T-helper 2 cell (primary cell): ENCODE measurements around the gene CBX8.

Source experiments
- DNase-seq, 5 experiments: peaks; one replicate each; pipeline versions ENCODE4 v3.0.0 to v3.0.0-alpha.2; 2012 to 2022

Gene CBX8

GRCh38 chr17:79792984-79793923 is 3.6 kb downstream of the CBX8 start:
- no peak for DNase-seq

DNA sequence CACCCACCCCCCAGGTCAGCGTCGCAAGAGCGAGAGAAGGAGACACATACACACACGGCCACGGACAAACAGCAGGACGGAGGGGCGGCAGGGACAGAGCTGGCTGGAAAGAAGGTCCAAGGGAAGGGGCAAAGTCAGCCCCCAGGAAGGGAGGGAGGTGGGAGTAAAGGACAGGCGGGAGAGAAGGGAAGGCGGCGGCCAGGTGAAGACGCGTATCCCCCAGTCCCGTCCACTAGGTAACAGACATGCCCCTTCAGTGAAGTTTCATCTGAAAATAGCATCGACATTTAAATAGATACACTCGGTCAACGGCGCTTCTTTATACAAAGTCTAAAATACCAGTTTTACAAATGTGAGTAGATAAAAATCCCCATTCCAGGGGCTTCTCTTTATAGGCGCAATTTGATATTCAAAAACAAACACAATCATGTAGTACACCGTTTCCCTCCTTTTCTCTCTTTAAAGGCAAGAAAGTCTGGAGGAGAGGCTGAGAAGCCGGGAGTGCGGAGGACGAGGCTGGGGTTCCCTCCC is 4.5 kb downstream of the CBX8 start:
- no peak for DNase-seq

DNA sequence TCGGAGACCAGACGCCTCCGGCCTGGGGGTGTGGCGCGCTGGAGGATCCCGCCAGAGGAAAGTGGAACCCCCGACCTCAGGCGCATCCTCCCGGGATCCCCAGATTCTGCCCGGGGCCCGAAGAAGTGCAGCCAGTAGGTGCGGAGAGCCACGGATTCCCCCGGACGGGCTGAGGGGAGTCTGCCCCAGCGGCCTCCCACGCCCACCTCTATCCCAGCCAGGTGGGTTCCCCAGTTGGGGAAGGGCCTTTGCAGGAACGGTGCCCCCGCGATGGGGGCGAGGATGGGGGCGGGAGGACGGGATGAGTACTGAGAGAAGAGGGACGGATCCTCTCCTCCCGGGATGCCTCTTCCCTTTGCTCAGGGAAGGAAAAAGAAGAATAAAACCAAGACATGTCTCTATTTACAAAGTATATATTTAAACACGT is 5.1 kb downstream of the CBX8 start:
- DNase-seq = no peak

GRCh38 chr17:79790805-79791734 is 5.8 kb downstream of the CBX8 start:
- DNase-seq = no peak

- no peak for DNase-seq
Observed at GRCh38 chr17:79789943-79790804, 6.7 kb downstream of the CBX8 start.

DNA sequence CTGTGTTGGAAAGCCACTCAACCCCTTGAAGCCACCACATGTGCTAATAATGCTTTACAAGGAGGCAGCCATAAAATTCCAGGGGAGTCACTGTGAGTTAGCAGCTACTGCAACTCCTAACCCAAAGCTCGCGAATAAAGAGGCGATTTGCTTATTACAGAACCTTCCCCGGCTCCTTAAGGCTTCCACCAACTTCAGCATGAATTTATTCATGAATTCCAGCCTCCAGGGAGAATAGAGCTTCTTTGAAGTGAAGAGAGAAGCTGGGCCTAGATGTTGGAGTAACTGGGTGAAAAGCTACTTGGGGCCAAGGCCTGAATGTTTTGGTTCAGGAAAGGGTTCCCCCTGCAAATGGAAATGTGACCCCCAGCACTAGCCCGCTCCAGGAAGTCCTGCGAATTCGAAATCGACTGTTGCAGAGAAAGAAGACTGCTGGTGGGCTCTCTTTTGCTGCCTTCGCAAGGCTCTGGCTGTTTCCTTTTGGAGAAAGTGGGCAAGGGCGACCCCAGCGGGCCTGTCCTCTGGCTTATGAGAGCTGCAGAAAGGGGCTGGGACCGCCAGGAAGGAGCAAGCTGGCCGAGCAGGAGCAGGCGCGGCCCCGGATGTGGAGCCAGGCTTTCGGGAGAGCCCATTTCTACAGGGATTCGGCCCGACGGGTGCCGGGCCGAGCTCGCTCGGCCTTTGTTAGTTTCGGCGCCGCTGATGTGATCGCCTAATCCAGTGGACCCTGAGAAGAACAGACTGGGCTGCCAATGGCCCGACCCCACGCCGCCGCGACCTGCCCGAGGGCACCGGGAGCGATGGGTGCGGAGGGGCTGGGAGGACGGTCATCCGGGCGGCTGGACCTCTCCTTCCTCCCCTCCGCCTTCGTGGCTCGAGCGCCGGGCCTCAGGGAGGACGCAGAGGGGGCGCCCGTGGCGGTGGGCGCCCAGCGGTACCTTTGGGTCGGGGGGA is 7.6 kb downstream of the CBX8 start:
- DNase-seq = no peak

DNA sequence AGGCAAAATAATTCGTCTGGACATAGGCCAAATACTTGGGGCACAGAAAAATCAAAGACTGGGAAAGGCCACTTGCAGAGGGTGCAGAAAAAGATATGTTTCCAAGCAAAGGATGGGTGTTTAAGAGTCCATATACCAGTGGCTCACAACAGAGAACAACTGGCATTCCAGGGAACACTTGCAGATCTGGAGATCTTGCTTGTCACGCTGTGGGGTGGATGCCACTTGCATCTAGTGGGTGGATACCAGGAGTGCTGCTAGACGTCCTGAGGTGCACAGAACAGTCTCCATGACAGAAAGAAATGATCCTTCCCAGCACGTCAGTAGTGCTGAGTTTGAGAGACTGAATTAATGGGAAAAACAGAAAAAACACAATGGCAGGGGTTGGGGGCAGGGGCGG is 8.4 kb downstream of the CBX8 start:
- DNase-seq = no peak

DNA sequence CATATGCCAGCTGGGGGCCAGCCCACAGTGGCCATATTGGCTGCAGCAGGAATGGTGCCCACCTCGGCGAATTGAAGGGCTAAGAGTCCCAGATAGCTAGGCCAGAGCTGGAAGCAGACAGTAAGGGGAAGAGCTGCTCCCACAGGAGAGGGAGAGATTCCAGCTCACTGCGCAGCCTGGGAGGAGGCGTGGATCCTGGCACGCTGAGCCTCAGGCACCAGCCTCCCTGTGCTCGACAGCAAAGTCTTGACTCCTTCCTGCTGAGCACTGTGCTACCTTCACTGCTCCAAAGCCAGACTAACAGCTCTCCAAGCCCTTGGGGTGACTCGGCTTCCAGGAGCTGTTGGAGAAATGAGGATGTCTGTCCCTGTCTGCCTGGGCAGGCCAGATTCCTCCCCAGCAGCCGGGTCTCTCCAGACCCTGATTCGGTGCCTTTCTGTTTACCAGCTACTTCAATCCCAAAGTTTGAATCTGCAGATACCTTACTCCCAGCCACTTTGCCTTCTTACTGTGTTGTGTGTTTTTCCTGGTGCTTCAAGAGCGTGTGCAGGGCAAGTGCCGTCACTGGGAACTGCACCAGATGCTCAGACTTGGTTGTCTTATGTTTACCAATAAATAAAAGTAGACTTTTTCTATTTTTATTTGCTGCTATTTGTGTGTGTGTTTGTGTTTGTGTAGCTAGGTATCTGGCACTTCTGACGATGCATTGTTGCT is 9.8 kb downstream of the CBX8 start:
- DNase-seq = no peak

GRCh38 chr17:79785900-79786810 is 10.7 kb downstream of the CBX8 start:
- DNase-seq = no peak

DNA sequence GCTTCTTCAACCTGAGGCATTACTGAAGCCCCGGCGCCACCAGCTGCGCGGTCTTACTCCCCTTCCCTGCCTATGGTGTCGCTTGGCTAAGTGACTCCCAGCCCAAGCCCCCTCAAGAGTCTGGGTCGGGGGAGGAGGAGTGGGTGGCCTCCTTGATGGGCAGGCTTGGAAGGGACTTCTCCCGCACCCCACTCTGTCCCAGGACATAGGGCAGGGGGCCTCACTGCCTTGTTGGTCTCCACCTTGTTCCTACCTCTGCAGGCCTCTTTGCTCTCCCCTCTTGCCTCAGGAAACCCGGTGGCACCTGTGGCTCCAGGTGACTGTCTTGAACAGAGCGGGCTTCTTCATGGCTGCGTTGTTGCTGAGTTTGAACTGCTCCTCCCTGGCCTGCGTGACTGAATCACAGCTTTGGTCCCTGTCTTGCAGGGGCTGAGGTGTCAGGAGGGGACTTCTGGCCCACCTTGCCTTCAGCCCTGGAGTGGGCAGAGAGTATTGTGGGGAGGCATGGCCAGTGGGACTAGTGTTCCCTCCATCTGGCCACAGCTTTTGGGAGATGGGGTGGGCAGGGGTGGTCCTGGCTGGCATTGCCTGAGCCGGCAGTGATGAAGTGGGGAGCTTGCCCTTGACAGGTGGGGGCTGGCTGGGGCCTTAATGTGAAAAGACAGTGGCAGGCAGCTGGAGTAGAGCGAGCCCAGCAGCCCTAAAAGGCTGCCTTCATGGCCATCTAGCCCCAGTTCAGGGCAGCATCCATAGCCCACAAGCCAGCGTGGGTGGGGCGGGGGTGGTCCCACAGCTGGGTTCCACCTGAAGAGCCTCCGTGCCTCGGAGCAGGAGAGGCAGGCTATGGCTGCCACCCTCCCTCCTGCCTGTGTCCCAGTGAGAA is 11.6 kb downstream of the CBX8 start:
- DNase-seq = no peak

DNA sequence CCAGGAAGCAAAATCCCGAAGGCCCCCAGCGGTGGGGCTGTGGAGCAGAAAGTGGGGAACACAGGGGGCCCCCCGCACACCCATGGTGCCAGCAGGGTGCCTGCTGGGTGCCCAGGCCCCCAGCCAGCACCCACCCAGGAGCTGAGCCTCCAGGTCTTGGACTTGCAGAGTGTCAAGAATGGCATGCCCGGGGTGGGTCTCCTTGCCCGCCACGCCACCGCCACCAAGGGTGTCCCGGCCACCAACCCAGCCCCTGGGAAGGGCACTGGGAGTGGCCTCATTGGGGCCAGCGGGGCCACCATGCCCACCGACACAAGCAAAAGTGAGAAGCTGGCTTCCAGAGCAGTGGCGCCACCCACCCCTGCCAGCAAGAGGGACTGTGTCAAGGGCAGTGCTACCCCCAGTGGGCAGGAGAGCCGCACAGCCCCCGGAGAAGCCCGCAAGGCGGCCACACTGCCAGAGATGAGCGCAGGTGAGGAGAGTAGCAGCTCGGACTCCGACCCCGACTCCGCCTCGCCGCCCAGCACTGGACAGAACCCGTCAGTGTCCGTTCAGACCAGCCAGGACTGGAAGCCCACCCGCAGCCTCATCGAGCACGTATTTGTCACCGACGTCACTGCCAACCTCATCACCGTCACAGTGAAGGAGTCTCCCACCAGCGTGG is 12.4 kb downstream of the CBX8 start:
- no peak for DNase-seq

DNA sequence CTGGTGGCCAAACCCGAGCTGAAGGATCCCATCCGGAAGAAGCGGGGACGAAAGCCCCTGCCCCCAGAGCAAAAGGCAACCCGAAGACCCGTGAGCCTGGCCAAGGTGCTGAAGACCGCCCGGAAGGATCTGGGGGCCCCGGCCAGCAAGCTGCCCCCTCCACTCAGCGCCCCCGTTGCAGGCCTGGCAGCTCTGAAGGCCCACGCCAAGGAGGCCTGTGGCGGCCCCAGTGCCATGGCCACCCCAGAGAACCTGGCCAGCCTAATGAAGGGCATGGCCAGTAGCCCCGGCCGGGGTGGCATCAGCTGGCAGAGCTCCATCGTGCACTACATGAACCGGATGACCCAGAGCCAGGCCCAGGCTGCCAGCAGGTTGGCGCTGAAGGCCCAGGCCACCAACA is 13.0 kb downstream of the CBX8 start:
- DNase-seq = no peak

- DNase-seq = no peak
Observed at GRCh38 chr17:79781736-79782575, 14.9 kb downstream of the CBX8 start.

DNA sequence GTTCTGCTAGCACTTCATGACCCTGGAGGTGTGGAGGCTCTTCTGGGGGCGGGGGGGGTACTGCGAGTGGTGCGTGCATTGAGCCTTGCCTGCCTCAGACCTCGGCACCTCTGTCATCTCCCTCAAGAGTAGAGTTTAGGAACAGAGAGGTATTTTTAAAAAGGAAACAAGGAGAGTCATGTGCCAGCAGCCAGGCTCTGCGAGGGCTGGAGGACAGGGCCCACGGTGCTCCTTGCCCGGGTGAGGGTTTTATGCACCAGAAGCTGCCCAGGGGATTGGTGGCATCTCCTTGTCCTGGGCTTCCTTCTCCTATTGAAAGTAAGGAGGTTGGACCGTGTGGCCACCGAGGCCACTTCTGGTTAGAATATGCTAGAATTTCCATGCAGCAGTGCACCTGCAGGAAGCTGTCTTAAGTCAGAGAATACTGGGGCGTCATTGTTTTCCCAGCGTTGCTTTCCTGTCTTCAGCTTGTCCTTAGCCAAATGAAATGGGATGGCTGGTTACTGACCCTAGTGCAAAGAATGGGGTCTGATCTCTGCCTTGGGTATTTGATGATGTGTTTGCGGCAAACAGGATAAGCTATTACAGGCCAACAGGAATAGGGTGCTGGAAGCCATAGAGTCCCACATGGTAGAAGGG is 15.7 kb downstream of the CBX8 start:
- DNase-seq = no peak

DNA sequence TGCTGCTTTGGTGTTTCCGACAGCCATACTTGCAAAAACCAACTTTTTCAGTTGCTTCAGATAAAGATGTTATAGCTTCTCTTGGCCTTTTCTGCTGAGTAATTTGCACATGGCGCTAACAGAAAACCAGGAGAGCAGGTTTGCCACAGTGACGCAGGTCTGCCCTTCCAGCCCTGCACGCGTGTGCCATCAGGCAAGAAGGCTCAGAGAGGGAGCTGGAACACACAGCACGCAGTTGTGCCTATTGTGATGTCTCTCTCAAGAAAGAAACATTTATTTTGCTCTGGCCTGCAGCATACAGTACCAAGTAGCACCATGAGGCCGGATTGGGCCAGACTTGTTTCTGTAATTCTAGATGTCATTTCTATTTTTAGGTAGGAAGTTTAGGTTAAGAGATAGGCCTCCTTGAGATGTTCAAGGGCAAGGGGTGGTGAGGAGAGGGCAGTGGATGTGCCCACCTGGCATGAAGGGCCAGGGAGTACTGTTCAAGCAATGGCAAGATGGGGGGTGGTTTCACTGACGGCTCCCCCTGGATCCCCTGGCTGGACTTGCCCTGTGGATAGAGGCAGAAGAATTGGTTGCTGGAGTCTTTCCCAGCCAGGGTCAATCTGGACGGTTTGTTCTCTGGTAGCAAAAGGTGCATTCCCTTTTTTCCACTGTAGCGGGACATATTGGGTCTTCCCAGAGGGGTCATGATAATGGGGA is 17.1 kb downstream of the CBX8 start:
- no peak for DNase-seq
